ENCODE data around the gene LYL1. TPM values are rescaled to one million over a fixed set of nuclear protein-coding genes. Genes with fewer than 3 reads are reported as not detected.

LYL1 gene
- total RNA-seq, 3 donors from 2014 or later (not counting 1 experiment from before 2014, with no cell fraction given): 2.0 to 7.7 (median 6.7) TPM

GRCh38 chr19:13058951-13059660, 43.6 kb downstream of the LYL1 start:
- Histone ChIP-seq H3K4me1 (ENCODE audit: control insufficient read depth, insufficient read depth, low read length) (peaks cover 19% of the 10 kb centered on the region), H3K36me3 (ENCODE audit: control insufficient read depth, insufficient read depth, low read length) (no peaks in the 10 kb centered on the region), H3K27me3 (ENCODE audit: control insufficient read depth, insufficient read depth, low read length) (peaks cover 7% of the 10 kb centered on the region), H3K27ac (ENCODE audit: low read length) (no peak overlapping the region), H3K4me3 (ENCODE audit: low read length) (no peak overlapping the region), H3K9me3 (ENCODE audit: control insufficient read depth, insufficient read depth, low read length) (no peaks in the 10 kb centered on the region)
- ATAC-seq: no peak
- no peak for DNase-seq
- H3K27me3 Mint-ChIP-seq (ENCODE audit: low read depth in 2 of 2): peaks cover 14 to 25% of the 10 kb centered on the region in 2 donors
- no peak overlapping the region for H3K4me3 Mint-ChIP-seq
- peaks cover 6 to 11% of the 10 kb centered on the region in 2 donors for H3K4me1 Mint-ChIP-seq
- 87% methylated on average over 12 of the region's 12 CpGs for WGBS (ENCODE audit: insufficient coverage)
- H3K9me3 Mint-ChIP-seq: no peaks in the 10 kb centered on the region
- TF ChIP-seq CTCF (IDR thresholded peaks at IDR 0.05): no peak
- intact Hi-C loops (cut with micrococcal nuclease): no loop called here
- no peak overlapping the region for H3K27ac Mint-ChIP-seq
- H3K36me3 Mint-ChIP-seq: no peaks in the 10 kb centered on the region

DNA sequence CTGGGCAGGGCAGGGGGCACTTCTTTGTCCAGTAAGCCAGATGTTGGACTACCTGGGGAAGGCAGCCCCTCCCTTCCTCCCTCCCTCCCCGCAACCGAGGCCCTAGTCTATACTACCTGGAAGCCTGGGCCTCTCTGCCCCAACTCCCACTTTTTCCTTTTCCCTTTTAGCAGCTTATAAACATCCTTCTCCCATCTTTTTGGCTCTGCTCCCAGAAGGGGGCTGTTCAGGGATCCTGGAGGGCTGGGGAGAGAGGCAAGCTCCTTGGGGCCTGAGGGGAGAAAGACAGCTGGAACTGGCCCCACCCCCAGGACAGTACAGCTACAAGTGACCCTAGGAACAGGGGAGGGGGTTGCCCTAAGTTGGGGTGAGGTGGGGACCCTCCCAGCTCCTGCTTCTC, 44.9 kb downstream of the LYL1 start:
- no peak overlapping the region for H3K4me3 Mint-ChIP-seq

DNA sequence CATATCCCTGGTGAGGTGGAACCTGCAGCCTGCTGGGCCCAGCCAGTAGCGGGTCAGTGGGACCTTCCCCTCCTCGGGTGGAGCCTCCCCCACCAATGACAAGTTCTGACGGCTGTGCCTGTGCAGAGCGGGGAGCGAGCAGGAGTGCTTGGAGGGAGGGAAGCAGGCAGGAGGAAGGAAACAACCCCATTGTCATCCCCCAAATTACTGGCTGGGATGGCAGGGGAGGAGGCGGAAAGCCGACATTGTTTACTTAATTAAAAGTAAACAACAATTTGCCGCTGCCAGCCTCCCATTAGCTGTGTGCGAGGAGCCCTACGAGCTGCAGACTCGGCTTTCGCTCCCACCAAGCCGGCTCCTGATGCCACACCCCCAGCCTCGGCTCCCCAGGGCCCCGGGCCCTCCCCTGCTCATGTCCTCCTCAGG, 45.5 kb downstream of the LYL1 start:
- H3K4me3 Mint-ChIP-seq: no peak overlapping the region
- intact Hi-C loops (cut with micrococcal nuclease): no loop called here
- 94% methylated on average over 10 of the region's 15 CpGs for WGBS (ENCODE audit: insufficient coverage)
- Histone ChIP-seq H3K27ac (ENCODE audit: low read length) (no peak overlapping the region), H3K4me3 (ENCODE audit: low read length) (no peak overlapping the region), H3K27me3 (ENCODE audit: control insufficient read depth, insufficient read depth, low read length) (peaks cover 7% of the 10 kb centered on the region), H3K36me3 (ENCODE audit: control insufficient read depth, insufficient read depth, low read length) (no peaks in the 10 kb centered on the region), H3K4me1 (ENCODE audit: control insufficient read depth, insufficient read depth, low read length) (peaks cover 19% of the 10 kb centered on the region), H3K9me3 (ENCODE audit: control insufficient read depth, insufficient read depth, low read length) (no peaks in the 10 kb centered on the region)
- H3K9me3 Mint-ChIP-seq: no peaks in the 10 kb centered on the region
- no peak for TF ChIP-seq CTCF (IDR thresholded peaks at IDR 0.05)
- H3K27ac Mint-ChIP-seq: no peak overlapping the region
- ATAC-seq (no peak), DNase-seq (no peak)
- H3K36me3 Mint-ChIP-seq: no peaks in the 10 kb centered on the region
- peaks cover 23 to 29% of the 10 kb centered on the region in 2 donors for H3K27me3 Mint-ChIP-seq (ENCODE audit: low read depth in 2 of 2)
- H3K4me1 Mint-ChIP-seq: peaks cover 6 to 15% of the 10 kb centered on the region in 2 donors

More for the DNA sequence above, 44.9 kb downstream of the LYL1 start:
- H3K36me3 Mint-ChIP-seq: no peaks in the 10 kb centered on the region
- peaks cover 21 to 25% of the 10 kb centered on the region in 2 donors for H3K27me3 Mint-ChIP-seq (ENCODE audit: low read depth in 2 of 2)
- Histone ChIP-seq H3K27me3 (ENCODE audit: control insufficient read depth, insufficient read depth, low read length) (peaks cover 7% of the 10 kb centered on the region), H3K4me1 (ENCODE audit: control insufficient read depth, insufficient read depth, low read length) (peaks cover 19% of the 10 kb centered on the region), H3K4me3 (ENCODE audit: low read length) (no peak overlapping the region), H3K36me3 (ENCODE audit: control insufficient read depth, insufficient read depth, low read length) (no peaks in the 10 kb centered on the region), H3K9me3 (ENCODE audit: control insufficient read depth, insufficient read depth, low read length) (no peaks in the 10 kb centered on the region), H3K27ac (ENCODE audit: low read length) (no peak overlapping the region)
- H3K27ac Mint-ChIP-seq: no peak overlapping the region
- ATAC-seq (no peak), DNase-seq (no peak)
- WGBS (ENCODE audit: insufficient coverage): 90% methylated on average over 2 of the region's 2 CpGs
- no peaks in the 10 kb centered on the region for H3K9me3 Mint-ChIP-seq
- intact Hi-C loops (cut with micrococcal nuclease): no loop called here
- peaks cover 6 to 13% of the 10 kb centered on the region in 2 donors for H3K4me1 Mint-ChIP-seq
- no peak for TF ChIP-seq CTCF (IDR thresholded peaks at IDR 0.05)
